Retinal pigment epithelial cell (primary cell): ENCODE data around the gene ST14.
A peak's percentile ranks its signal among the peaks of the same experiment; 100 is the strongest.

Experiments
- DNase-seq: peaks from one replicate; pipeline ENCODE4 v3.0.0-alpha.2; 2010; ENCODE audit warnings: low read depth
- H3K4me3 ChIP-seq: 2 replicates; pipeline ENCODE4 v1.5.1; 2011; ENCODE audit warnings: mild to moderate bottlenecking, low read length, control low read depth, moderate library complexity
- CTCF ChIP-seq: conservative IDR thresholded peaks from 2 replicates; pipeline ENCODE4 v1.5.1; 2011; ENCODE audit warnings: low read depth, low read length, control low read depth, inconsistent platforms

Gene ST14

DNA sequence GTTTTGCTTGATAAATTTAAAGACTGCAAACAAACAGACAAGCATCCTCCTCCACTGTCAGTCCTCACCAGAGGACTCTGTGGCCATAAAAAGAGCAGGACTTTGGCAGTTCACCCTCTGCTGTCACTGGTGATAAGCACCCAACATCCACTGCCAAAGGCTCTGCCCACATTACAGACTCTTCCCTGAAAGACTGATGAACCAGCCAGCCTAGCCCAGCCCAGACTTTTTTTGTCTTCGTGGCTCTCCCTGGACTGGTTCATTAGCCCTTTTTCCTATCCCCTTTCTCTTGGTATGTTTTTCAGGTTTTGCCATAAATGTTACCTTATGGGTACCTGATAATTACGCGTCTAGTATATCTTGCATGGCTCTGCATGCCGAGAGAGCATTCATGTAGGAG, 15.1 kb downstream of the ST14 start:
- TF ChIP-seq CTCF: no peak
- DNase-seq: no peak
- no peak overlapping the region for H3K4me3 ChIP-seq

GRCh38 chr11:130175898-130176297, 16.3 kb downstream of the ST14 start:
- TF ChIP-seq CTCF: no peak
- no peak for DNase-seq
- H3K4me3 ChIP-seq: no peak overlapping the region

DNA sequence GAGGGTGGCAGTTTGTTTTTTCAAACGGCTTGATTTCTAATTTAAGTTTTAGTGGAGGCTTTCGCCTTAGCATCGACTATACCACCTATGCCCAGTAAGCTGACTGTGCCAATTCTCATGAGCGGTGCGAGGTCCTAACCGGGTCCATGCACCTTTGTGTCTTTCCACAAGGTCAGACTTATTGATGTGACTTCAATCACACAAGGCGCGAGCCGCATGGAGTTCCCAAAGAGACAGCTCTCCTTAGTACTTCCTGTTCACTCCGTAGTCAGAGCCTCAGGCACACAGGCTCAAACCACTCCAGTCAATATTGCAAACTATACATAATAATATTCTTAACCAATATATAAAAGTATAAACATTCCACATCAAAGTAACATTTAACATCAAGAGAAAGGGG, 18.2 kb downstream of the ST14 start:
- DNase-seq: no peak
- no peak for TF ChIP-seq CTCF

DNA sequence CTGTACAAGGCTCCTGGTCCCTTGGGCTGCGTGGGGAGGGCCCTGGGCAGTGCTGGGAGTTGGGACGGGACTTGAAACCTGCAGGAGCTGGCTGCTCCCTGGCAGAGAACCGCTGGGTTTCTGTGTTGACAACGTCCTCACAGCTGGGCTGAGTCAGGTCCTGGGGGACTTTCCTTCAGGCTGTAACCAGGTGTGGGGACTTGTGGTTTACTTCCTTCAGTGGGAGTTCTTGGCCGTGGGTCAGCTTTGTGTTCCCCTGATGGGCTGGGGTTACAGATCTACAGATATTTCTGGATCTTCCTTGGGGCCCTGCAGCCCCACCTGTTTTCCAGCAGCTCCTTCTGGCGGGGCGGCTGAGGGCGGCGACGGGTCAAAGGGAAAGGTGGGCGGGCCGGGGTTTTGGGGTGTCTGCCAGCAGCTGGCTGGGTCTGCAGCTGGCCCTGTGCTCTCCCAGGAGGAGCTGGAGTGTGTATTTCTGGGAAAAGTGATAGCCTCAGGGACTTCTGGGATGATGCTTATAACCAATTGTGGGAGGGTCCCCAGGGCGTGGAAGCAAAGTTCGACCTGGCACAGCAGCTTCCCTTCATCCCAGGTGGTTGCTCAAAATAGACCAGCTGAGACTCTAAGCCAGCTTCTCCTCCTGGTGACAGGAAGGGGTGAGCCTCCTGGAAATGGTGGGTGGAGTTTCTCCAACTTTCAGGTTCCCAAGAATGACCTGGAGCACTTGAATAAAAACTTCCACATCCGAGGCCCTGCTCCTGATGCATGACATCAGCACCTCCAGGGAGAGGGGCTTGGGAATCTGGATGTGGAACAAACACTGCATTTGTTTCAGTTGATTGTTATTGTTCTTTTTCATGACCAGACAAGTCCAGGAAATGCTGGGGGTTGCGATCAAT, 19.1 kb downstream of the ST14 start:
- TF ChIP-seq CTCF: no peak
- DNase-seq: no peak
- H3K4me3 ChIP-seq: no peak overlapping the region

More for the DNA sequence above, 18.2 kb downstream of the ST14 start:
- no peak overlapping the region for H3K4me3 ChIP-seq

- TF ChIP-seq CTCF: no peak
- H3K4me3 ChIP-seq: no peak overlapping the region
Observed at GRCh38 chr11:130179396-130180306, 20.1 kb downstream of the ST14 start.

GRCh38 chr11:130180491-130180890, 20.9 kb downstream of the ST14 start:
- DNase-seq: peak; percentile 15
- TF ChIP-seq CTCF: no peak
- H3K4me3 ChIP-seq: no peak overlapping the region

More at GRCh38 chr11:130179396-130180306, 20.1 kb downstream of the ST14 start:
- DNase-seq: no peak
